ENCODE results near the gene ANO4.
"Not testable (repeated sequence)": the region's sequence is repeated elsewhere in the genome, so short reads cannot be mapped to it uniquely, and the experiment has no call there.

Gene ANO4

DNA sequence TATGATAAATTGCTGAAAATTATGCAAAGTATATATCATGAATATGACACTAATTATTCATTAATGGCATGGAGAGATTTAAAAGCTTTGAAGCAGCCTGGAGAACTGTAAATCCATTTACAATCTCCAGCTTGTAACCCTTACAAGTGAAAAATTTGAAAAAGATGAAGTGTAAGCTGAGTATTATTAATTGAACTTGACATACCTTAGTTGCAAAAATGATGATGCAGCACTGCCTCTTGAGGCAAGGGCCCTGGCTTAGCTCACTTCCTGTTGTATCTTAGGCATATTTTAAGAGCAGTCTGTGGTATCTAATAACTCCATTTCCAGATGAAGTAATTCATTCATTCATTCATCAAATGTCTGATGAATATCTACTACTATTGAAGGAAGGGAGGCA lies 158.6 kb downstream of the ANO4 start:
- DNase-seq (ENCODE audit: low spot score): no peak

GRCh38 chr12:100953677-100954076 lies 159.1 kb downstream of the ANO4 start:
- no peak for DNase-seq (ENCODE audit: low spot score)

DNA sequence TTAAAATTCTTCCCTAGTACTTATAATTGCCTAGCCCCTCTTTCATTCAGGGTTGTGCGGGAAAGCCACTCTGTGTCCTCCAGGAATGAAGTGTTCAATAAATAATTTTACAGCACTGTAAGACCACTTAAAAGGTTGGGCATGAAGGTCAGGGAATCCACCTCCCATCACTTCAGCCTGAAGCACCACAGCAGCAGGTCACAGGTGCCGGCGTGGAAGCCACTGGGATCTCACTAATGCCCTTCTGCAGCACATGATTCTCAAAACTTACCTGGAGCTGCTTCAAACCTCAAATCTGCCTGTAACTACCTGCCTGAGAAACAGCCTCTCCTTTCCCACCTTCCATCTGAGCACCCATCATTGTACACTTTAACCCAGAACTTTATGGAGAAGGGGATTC lies 159.5 kb downstream of the ANO4 start:
- DNase-seq (ENCODE audit: low spot score): no peak

- no peak for DNase-seq (ENCODE audit: low spot score)
These were observed 160.6 kb downstream of the ANO4 start for GRCh38 chr12:100955139-100955538.

DNA sequence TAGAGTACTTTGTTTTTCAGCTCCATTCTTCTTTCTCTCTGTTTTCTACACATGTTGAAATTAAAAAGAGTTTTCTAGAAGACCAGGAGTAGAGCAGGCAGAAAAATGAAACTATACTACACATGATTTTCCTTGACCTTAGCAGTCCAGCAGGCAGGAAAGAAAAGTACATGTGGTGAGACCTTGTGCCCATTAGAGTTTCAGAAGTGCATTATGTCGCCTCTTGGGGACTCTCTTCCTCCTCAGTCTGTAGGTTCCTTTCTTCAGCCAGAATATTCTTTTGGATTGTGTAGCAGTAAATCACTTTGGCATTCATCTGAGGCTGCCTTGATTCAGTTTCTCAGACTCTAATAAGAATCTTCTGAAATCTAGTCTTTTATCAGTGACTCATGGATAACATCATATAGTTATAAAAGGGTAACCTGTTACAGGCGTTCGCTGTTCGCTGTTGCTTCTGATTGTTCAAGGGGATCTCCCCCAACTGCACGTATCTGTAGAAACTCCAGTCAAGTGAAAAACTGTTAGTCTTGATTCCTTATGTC lies 161.8 kb downstream of the ANO4 start:
- DNase-seq (ENCODE audit: low spot score): no peak

GRCh38 chr12:100959481-100959880 lies 164.9 kb downstream of the ANO4 start:
- DNase-seq (ENCODE audit: low spot score): no peak

DNA sequence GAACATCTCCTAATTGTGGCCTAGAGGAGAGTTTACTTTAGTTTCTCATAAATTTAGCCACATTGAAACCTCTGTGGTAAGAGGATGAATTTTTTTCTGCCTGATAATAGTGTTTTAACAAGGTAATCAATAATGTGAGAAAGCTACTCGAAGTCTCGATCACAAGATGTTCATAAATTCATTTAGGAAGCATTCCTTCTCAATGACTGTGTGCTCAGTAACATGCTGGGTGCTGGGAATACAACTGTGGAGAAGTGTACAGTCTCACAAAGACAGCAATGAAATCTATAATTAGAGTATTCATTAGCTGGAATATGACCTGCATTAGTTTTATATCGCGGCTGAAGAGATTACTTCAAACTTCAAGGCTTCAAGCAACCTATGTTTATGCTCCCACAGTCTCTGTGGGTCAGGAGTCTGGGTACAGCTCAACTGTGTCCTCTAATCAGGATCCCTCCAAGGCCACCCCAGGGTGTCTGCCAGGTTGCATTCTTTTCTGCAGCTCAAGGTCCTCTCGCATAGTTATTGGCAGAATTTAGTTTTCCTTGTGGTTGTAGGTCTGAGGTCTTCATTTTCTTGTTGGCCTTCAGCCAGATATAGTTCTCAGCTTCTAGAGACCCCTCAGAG lies 167.6 kb downstream of the ANO4 start:
- DNase-seq (ENCODE audit: low spot score): no peak

DNA sequence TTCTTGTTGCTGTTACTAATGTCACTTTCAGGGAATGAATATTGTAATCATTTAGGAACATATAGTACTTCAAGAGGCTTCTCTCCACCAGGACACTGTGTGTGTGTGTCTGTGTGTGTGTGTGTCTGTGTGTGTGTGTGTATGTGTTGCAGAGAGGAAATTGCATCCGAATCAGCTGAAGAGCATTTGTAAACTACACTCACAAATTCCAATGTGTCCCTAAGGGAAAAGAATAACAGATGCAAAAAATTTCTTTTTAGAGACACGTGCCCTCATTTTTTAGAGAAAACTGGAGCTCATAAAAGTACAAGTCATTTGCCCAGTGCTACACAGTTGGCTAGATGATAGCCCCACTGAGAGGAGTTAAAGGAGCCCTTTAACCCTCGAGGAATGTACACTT lies 168.8 kb downstream of the ANO4 start:
- no peak for DNase-seq (ENCODE audit: low spot score)

GRCh38 chr12:100964028-100964427 lies 169.5 kb downstream of the ANO4 start:
- no peak for DNase-seq (ENCODE audit: low spot score)

- DNase-seq (ENCODE audit: low spot score): no peak
These were observed 172.6 kb downstream of the ANO4 start for GRCh38 chr12:100967189-100967588.

GRCh38 chr12:100970894-100971293 lies 176.3 kb downstream of the ANO4 start:
- DNase-seq (ENCODE audit: low spot score): no peak

- no peak for DNase-seq (ENCODE audit: low spot score)
These were observed 177.5 kb downstream of the ANO4 start for GRCh38 chr12:100972121-100972520.

DNA sequence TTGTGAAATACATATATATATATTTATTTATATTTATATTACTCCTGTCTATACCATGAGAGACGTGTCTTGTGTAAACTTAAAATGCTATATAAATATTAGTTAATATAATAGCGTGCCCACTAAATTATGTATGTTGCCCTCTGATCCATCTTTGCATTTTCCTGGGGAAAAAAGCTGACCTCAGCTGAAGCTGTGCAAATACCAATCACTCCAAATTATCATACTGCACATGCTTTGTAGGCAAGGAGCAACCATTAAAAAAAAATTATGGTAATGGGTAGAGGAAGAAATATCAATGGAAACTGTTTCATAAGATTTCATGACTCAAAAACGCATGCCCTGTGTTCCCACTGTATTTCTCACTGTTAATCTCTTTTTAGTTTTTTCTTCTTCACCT lies 179.8 kb downstream of the ANO4 start:
- no peak for DNase-seq (ENCODE audit: low spot score)

DNA sequence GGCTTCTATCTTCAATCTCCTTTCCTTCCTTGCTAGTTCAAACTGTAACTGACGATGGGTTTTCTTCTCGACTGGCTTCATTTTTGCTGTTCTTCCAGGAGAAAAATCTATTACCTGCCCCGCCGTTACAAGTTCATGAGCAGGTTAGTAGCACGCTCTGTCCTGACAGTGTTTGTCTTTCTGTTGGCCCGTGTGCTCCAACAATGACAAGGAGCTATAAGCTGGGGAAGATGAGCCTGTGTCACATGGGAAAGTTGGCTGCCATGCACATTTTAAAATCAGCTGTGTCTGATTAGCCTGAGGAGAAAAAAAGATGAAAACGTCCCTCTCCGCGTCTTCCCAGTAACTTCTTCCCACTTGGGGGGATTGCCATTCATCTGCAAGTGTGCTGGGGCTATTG lies 180.2 kb downstream of the ANO4 start:
- DNase-seq (ENCODE audit: low spot score): no peak

DNA sequence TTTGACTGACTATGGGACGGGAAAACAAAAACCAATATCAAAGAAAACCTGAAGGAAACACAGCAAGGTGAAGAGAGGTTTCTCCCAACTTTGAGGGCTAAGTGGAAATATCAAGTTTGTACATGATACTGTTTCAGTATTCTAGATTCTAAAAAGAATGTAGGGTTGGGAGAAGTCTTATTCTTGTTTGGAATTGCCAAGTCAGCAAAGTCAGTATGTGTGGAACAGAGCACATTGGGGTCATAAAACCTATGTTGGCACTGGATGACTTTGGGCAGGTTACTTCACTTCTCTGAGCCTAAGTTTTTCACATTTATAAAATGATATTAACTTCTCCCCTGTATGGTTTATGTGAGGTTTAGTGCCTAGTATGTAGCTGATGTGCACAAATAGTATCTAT lies 182.2 kb downstream of the ANO4 start:
- DNase-seq (ENCODE audit: low spot score): no peak

DNA sequence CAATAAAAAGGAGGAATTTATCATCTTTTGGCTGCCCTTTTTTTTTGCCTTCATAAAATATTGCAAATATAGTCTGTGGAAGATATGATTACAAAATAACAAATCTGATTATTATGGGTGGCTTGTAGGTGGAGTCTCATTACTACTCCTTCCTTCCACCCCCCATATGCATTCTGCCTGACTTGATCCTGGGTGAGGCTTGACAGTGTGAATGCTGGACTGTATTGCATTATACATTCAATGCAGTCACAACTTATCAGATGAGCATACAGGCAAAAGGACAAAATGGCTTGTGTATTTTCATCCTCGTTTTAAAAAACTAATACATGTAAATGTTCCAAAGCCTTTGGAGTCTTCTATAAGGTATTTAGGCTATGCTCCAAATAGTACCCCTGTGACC lies 186.3 kb downstream of the ANO4 start:
- DNase-seq (ENCODE audit: low spot score): no peak

DNA sequence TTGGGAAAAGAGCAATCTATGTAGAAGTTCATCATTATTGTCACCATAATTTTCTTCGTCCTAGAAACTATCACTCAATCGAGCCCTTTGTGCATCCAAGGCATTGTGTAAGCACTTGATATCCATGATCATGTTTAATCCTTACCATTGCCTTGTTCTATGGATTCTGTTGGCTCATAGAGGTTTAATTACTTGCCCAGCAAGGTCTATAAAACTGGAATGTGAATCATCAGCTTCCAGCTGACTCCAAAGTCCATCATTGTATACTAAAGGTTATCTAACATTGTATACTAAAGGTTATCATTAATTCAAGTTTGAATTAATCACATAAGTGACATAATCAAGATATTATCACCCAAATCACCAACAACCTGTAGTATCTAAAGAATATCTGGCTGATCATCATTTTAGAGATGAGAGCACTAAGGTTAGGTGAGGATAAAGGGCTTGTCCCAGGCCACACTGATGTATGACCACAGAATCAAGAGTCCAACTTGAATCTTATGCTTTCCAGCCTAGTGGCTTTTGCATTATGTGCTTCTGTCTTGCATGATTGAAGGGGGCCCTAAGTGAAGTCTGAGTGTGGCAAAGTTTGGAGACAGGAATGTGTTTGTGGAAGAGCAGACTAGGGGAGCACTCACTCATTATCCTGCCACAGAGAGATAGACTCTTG lies 188.1 kb downstream of the ANO4 start:
- no peak for DNase-seq (ENCODE audit: low spot score)

GRCh38 chr12:100984796-100985195 lies 190.2 kb downstream of the ANO4 start:
- no peak for DNase-seq (ENCODE audit: low spot score)

GRCh38 chr12:100986595-100987547 lies 192.3 kb downstream of the ANO4 start:
- DNase-seq (ENCODE audit: low spot score): no peak

DNA sequence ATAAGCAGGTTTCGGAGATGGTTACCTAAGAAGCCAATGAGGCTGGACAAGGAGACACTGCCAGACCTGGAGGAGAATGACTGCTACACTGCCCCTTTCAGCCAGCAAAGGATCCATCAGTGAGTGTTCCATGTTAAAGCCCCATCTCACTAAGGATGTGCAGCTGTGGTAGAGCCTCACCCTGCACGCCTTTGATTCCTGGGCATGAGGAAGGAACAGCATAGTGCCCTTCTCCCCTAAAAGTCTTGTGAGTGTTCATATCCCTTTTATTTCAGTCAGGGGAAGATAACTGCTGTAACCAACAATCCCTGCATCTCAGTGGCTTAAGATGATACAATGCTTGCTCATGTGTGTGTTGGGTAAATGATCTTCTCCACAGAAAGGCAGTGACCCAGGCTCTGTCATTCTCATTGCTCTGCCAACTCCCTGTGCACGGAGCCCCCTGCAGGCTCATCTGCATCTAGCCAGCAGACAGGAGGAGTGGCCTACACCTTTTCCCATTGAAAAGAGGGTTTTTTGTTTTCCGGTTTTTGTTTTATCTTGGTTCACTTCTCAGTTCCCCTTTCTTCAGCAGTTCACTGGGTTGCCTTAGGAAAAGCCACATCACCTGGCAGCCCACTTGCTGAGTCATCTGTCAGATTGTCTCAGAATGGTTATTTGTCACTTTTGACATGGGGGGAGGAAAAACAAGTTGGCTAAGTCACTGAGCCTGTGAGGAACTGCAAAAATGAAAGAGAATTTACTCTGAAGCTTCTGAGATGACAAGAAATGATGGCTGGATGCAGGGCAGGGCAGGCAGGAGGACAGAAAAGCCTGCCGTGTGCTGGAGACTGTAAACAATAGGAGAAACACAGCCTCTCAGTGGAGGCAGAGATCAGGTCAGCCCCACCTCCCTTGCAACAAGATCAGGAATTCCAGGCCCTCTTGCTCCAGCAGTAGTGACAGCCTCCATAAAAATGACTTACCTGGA lies 193.3 kb downstream of the ANO4 start:
- peak; percentile 25 for DNase-seq (ENCODE audit: low spot score)

GRCh38 chr12:100989509-100989908 lies 194.9 kb downstream of the ANO4 start:
- not testable (repeated sequence) for DNase-seq (ENCODE audit: low spot score)

Data from pons (tissue), 1 donor.